IMR-90 (cell line): Measurements from ENCODE around the gene RPS15. TPM values are rescaled to one million over a fixed set of nuclear protein-coding genes. Genes with fewer than 3 reads are reported as not detected.

ENCODE experiments used
- ATAC-seq: fragments of 200-7000 bp; cut with Tn5 transposase; 2 replicates; pipeline ENCODE4 v1.9.1; 2020; ENCODE audit warnings: low read depth, mild to moderate bottlenecking, moderate library complexity
- BruUV-seq: library from RNA; stranded (reverse); fragments of 400-500 nt; replicated peaks from 2 replicates; lab custom pipeline; 2021; lab: Mats Ljungman, UMichigan
- CTCF ChIA-PET: fragments of 300-600 bp; formaldehyde crosslinking; extraction: SDS; loops from one replicate; lab custom pipeline; 2021; ENCODE audit warnings: antibody characterized with exemption; lab: Yijun Ruan, JAX
- POLR2A ChIA-PET: fragments of 300-600 bp; sonication (Branson Sonifier 250); formaldehyde crosslinking; loops from one replicate; lab custom pipeline; 2022; ENCODE audit warnings: antibody characterized with exemption; ENCODE audit not compliant: unreplicated experiment; lab: Charles Lee
- DNase-seq: peaks from one replicate; pipeline ENCODE4 v3.0.0; 2013
- H2AFZ ChIP-seq: replicated peaks from 2 replicates; pipeline ENCODE3; 2013; ENCODE audit warnings: low read length, mild to moderate bottlenecking; ENCODE audit not compliant: poor library complexity
- H2AK5ac ChIP-seq: 2 replicates; pipeline ENCODE4 v1.6.1; 2013; ENCODE audit warnings: low read depth, low read length, inconsistent platforms
- H2AK9ac ChIP-seq: replicated peaks from 2 replicates; pipeline ENCODE3; 2013; ENCODE audit warnings: mild to moderate bottlenecking, low read depth, low read length, moderate library complexity; ENCODE audit not compliant: poor library complexity
- H2BK120ac ChIP-seq: 2 replicates; pipeline ENCODE4 v1.6.1; 2013; ENCODE audit warnings: low read depth, low read length, inconsistent platforms
- H2BK15ac ChIP-seq: 3 replicates; pipeline ENCODE4 v1.6.1; 2013; ENCODE audit warnings: low read depth, low read length, inconsistent platforms
- H2BK20ac ChIP-seq: 2 replicates; pipeline ENCODE4 v1.6.1; 2013; ENCODE audit warnings: low read depth, mild to moderate bottlenecking, inconsistent platforms, low read length, moderate library complexity
- H2BK5ac ChIP-seq: 2 replicates; pipeline ENCODE4 v1.6.1; 2013; ENCODE audit warnings: mild to moderate bottlenecking, low read depth, low read length, inconsistent platforms; ENCODE audit not compliant: poor library complexity, severe bottlenecking
- H3K14ac ChIP-seq: replicated peaks from 2 replicates; pipeline ENCODE4 v1.6.1; 2013; ENCODE audit warnings: low read depth, low read length, inconsistent platforms
- H3K18ac ChIP-seq: 2 replicates; pipeline ENCODE4 v1.6.1; 2013; ENCODE audit warnings: low read depth, low read length, control low read depth
- H3K23ac ChIP-seq: 2 replicates; pipeline ENCODE4 v1.6.1; 2013; ENCODE audit warnings: low read depth, low read length, inconsistent platforms
- H3K27ac ChIP-seq: 2 replicates; pipeline ENCODE4 v1.5.1; 2013; ENCODE audit warnings: mild to moderate bottlenecking, control low read depth, low read length; ENCODE audit not compliant: insufficient read depth
- H3K27me3 ChIP-seq: 2 replicates; pipeline ENCODE4 v1.6.1; 2013; ENCODE audit warnings: low read length; ENCODE audit not compliant: control insufficient read depth, insufficient read depth
- H3K36me3 ChIP-seq: 2 replicates; pipeline ENCODE4 v1.6.1; 2013; ENCODE audit warnings: low read length, mixed read lengths; ENCODE audit not compliant: control insufficient read depth, insufficient read depth
- H3K4ac ChIP-seq: 2 replicates; pipeline ENCODE4 v1.6.1; 2013; ENCODE audit warnings: low read depth, low read length, inconsistent platforms
- H3K4me1 ChIP-seq: 2 replicates; pipeline ENCODE4 v1.6.1; 2013; ENCODE audit warnings: low read length, mixed read lengths; ENCODE audit not compliant: control insufficient read depth, insufficient read depth
- H3K4me2 ChIP-seq: 2 replicates; pipeline ENCODE4 v1.6.1; 2013; ENCODE audit warnings: low read depth, mild to moderate bottlenecking, control low read depth, low read length, moderate library complexity
- H3K4me3 ChIP-seq: 2 replicates; pipeline ENCODE4 v1.5.1; 2013; ENCODE audit warnings: low read depth, mild to moderate bottlenecking, control low read depth, low read length, moderate library complexity; ENCODE audit not compliant: insufficient read depth
- H3K56ac ChIP-seq: 2 replicates; pipeline ENCODE4 v1.6.1; 2013; ENCODE audit warnings: low read length, inconsistent platforms; ENCODE audit not compliant: insufficient read depth; ENCODE audit errors: extremely low read depth
- H3K79me1 ChIP-seq, 2 experiments: 2 replicates each; pipeline ENCODE4 v1.6.1; 2013; ENCODE audit warnings: low read length in 2 of 2, inconsistent platforms in 1 of 2, low read depth in 1 of 2
- H3K9ac ChIP-seq: 2 replicates; pipeline ENCODE4 v1.6.1; 2013; ENCODE audit warnings: low read depth, low read length, control low read depth
- H3K9me1 ChIP-seq: 2 replicates; pipeline ENCODE4 v1.6.1; 2013; ENCODE audit warnings: low read length, inconsistent platforms; ENCODE audit not compliant: insufficient read depth
- H3K9me3 ChIP-seq: 2 replicates; pipeline ENCODE4 v1.6.1; 2013; ENCODE audit warnings: low read length; ENCODE audit not compliant: control insufficient read depth, insufficient read depth
- H4K20me1 ChIP-seq: 2 replicates; pipeline ENCODE4 v1.6.1; 2013; ENCODE audit warnings: low read length, inconsistent platforms; ENCODE audit not compliant: insufficient read depth
- H4K5ac ChIP-seq: 2 replicates; pipeline ENCODE4 v1.6.1; 2013; ENCODE audit warnings: mild to moderate bottlenecking, low read depth, low read length, control low read depth
- H4K8ac ChIP-seq, 2 experiments: 2 replicates each; pipeline ENCODE4 v1.6.1; 2013; ENCODE audit warnings: low read depth in 2 of 2, low read length in 2 of 2, control low read depth in 1 of 2, inconsistent platforms in 1 of 2
- H4K91ac ChIP-seq: 2 replicates; pipeline ENCODE4 v1.6.1; 2013; ENCODE audit warnings: low read depth, low read length, inconsistent platforms; ENCODE audit not compliant: insufficient read depth
- BHLHE40 ChIP-seq: fragments of 150-350 bp; IDR thresholded peaks from 2 replicates; pipeline ENCODE4 v1.6.1; 2016; ENCODE audit warnings: mild to moderate bottlenecking, low read depth, low read length
- CEBPB ChIP-seq: IDR thresholded peaks from 2 replicates; pipeline ENCODE4 v1.6.1; 2012; ENCODE audit warnings: low read depth, low read length, improper control_type of control experiment
- CHD1 ChIP-seq: IDR thresholded peaks from 2 replicates; pipeline ENCODE4 v1.6.1; 2012; ENCODE audit warnings: low read depth, low read length, improper control_type of control experiment
- ELK1 ChIP-seq: fragments of 150-350 bp; IDR thresholded peaks from 2 replicates; pipeline ENCODE4 v1.6.1; 2016; ENCODE audit warnings: low read depth, mild to moderate bottlenecking, low read length, moderate library complexity, borderline replicate concordance
- FOS ChIP-seq: fragments of 150-350 bp; IDR thresholded peaks from 2 replicates; pipeline ENCODE4 v1.6.1; 2016; ENCODE audit warnings: low read depth, low read length
- MAFK ChIP-seq: IDR thresholded peaks from 2 replicates; pipeline ENCODE4 v1.6.1; 2012; ENCODE audit warnings: low read depth, low read length, improper control_type of control experiment
- MAZ ChIP-seq: IDR thresholded peaks from 2 replicates; pipeline ENCODE4 v1.6.1; 2012; ENCODE audit warnings: low read depth, mild to moderate bottlenecking, low read length, improper control_type of control experiment, moderate library complexity, borderline replicate concordance
- MXI1 ChIP-seq: IDR thresholded peaks from 2 replicates; pipeline ENCODE4 v1.6.1; 2012; ENCODE audit warnings: low read depth, mild to moderate bottlenecking, low read length, moderate library complexity, borderline replicate concordance
- NFE2L2 ChIP-seq: fragments of 150-350 bp; IDR thresholded peaks from 2 replicates; pipeline ENCODE4 v1.6.1; 2016; ENCODE audit warnings: low read depth, mild to moderate bottlenecking, low read length
- POLR2A ChIP-seq: IDR thresholded peaks from 2 replicates; pipeline ENCODE4 v1.6.1; 2012; ENCODE audit warnings: mild to moderate bottlenecking, low read depth, low read length
- RAD21 ChIP-seq: IDR thresholded peaks from 2 replicates; pipeline ENCODE4 v1.6.1; 2012; ENCODE audit warnings: low read length, improper control_type of control experiment
- RCOR1 ChIP-seq: IDR thresholded peaks from 2 replicates; pipeline ENCODE4 v1.6.1; 2012; ENCODE audit warnings: mild to moderate bottlenecking, low read length, improper control_type of control experiment; ENCODE audit not compliant: insufficient replicate concordance
- RFX5 ChIP-seq: IDR thresholded peaks from 2 replicates; pipeline ENCODE4 v1.8.0; 2012; ENCODE audit warnings: low read depth, mild to moderate bottlenecking, low read length, moderate library complexity
- SMC3 ChIP-seq: fragments of 150-350 bp; IDR thresholded peaks from 2 replicates; pipeline ENCODE4 v1.6.1; 2016; ENCODE audit warnings: low read depth, mild to moderate bottlenecking, antibody characterized with exemption, low read length, moderate library complexity
- USF2 ChIP-seq: fragments of 150-350 bp; IDR thresholded peaks from 2 replicates; pipeline ENCODE4 v1.6.1; 2017; ENCODE audit warnings: mild to moderate bottlenecking, antibody characterized with exemption, low read length, low read depth
- WGBS, 2 experiments: methylation state at CpG; one replicate each; pipeline versions ENCODE4 v1.1.5 to v1.1.7; 2013; ENCODE audit warnings: missing lambda C conversion rate in 2 of 2; ENCODE audit not compliant: insufficient read length in 1 of 2; ENCODE audit errors: extremely low coverage in 2 of 2; 5-methylcytosine and 5-hydroxymethylcytosine counted together
- dilution Hi-C: fragments of 300-500 bp; cut with HindIII; formaldehyde crosslinking; loops from one replicate; pipeline ENCODE4 v1.14.3; 2018; ENCODE audit warnings: low sequenced_read_pairs; ENCODE audit not compliant: unreplicated experiment
- in situ Hi-C: fragments of 300-500 bp; cut with MboI; formaldehyde crosslinking; loops from 3 replicates; pipeline ENCODE4 v1.14.3; 2019; ENCODE audit warnings: low sequenced_read_pairs, inconsistent platforms, mixed read lengths
- intact Hi-C: fragments of 100-400 bp; cut with micrococcal nuclease; formaldehyde crosslinking; loops from 2 replicates; pipeline ENCODE4 v1.10.0; 2022
- polyA plus RNA-seq, 3 experiments: library from polyadenylated mRNA; depleted of rRNA; stranded (reverse); fragments of >200 nt; gene quantifications; 2 replicates each; pipeline ENCODE4 v1.2.3, GENCODE V29; 2012; ENCODE audit warnings: low replicate concordance in 1 of 3
- total RNA-seq: library from RNA; depleted of rRNA; stranded (reverse); fragments of >200 nt; gene quantifications from 2 replicates; pipeline ENCODE4 v1.2.3, GENCODE V29; 2012
- TF ChIP-seq, protein P1 (sequence below): conservative IDR thresholded peaks from 2 replicates; pipeline ENCODE4 v1.5.1; 2012; ENCODE audit warnings: mild to moderate bottlenecking, low read depth, low read length, improper control_type of control experiment

Gene RPS15
- total and polyA plus RNA-seq, 2 of the 4 experiments (the other 2 are of a cell fraction), result 1,179 to 1,855 TPM

DNA sequence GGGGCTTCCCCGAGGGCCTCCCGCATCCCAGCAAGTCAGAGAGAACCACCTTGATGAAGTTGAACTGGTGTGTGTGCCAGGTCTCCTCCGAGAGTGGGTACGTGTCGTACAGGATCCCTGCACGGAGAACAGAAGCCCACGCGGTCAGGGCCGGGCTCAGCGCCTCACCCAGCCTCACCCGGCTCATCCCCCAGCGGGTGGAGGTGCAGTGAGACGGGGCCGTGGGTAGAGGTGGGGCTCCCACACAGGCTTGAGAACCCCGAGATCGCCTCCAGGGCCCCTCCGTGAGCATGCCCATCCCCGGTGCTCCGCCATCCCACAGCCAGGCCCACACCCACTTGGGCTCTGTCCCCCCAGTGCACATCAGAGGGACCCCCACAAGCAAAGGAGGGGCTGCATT lies 39.1 kb upstream of the RPS15 start:
- H3K4me3 ChIP-seq, result no peak overlapping the region

More for the DNA sequence above, 39.1 kb upstream of the RPS15 start:
- in situ Hi-C loops (no loop called here), dilution Hi-C loops (no loop called here), intact Hi-C loops (no loop called here)
- no peak for ATAC-seq
- no peak overlapping the region for H3K4ac ChIP-seq
- no peak overlapping the region for H2BK15ac ChIP-seq
- H2AFZ ChIP-seq, result no peak overlapping the region
- no peak overlapping the region for H2AK5ac ChIP-seq
- no peak overlapping the region for H3K9ac ChIP-seq
- H3K18ac ChIP-seq, result no peak overlapping the region
- no peaks in the 10 kb centered on the region for H3K27me3 ChIP-seq
- no peaks in the 10 kb centered on the region for H3K9me1 ChIP-seq
- DNase-seq, result no peak
- H3K27ac ChIP-seq, result no peak overlapping the region
- BruUV-seq, result no TSS peak
- H4K8ac ChIP-seq, result no peak overlapping the region
- CTCF ChIA-PET, result no interaction called here
- no peak overlapping the region for H3K14ac ChIP-seq
- no peak for TF ChIP-seq USF2
- TF ChIP-seq FOS, result no peak
- no peak for TF ChIP-seq MAFK
- no peak for TF ChIP-seq RAD21
- no peak for TF ChIP-seq SMC3
- TF ChIP-seq BHLHE40, result no peak
- no peak for TF ChIP-seq ELK1
- no peak for TF ChIP-seq RFX5
- TF ChIP-seq RCOR1, result no peak
- TF ChIP-seq CEBPB, result no peak
- TF ChIP-seq CHD1, result no peak
- TF ChIP-seq MAZ, result no peak
- TF ChIP-seq NFE2L2, result no peak
- TF ChIP-seq, protein P1, sequence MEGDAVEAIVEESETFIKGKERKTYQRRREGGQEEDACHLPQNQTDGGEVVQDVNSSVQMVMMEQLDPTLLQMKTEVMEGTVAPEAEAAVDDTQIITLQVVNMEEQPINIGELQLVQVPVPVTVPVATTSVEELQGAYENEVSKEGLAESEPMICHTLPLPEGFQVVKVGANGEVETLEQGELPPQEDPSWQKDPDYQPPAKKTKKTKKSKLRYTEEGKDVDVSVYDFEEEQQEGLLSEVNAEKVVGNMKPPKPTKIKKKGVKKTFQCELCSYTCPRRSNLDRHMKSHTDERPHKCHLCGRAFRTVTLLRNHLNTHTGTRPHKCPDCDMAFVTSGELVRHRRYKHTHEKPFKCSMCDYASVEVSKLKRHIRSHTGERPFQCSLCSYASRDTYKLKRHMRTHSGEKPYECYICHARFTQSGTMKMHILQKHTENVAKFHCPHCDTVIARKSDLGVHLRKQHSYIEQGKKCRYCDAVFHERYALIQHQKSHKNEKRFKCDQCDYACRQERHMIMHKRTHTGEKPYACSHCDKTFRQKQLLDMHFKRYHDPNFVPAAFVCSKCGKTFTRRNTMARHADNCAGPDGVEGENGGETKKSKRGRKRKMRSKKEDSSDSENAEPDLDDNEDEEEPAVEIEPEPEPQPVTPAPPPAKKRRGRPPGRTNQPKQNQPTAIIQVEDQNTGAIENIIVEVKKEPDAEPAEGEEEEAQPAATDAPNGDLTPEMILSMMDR, result no peak
- no peak for TF ChIP-seq MXI1
- TF ChIP-seq POLR2A, result no peak
- no peak overlapping the region for H4K5ac ChIP-seq
- no peak overlapping the region for H3K56ac ChIP-seq
- H2BK20ac ChIP-seq, result no peak overlapping the region
- WGBS, 2 experiments, result 94% methylated on average over 9 of the region's 19 CpGs; no CpG with 5 or more reads in 1 of the 2 experiments
- H4K91ac ChIP-seq, result no peak overlapping the region
- H3K23ac ChIP-seq, result no peak overlapping the region
- no peak overlapping the region for H3K4me2 ChIP-seq
- H3K79me1 ChIP-seq, result peaks cover 0 to 10% of the 10 kb centered on the region in 2 experiments; a peak in 3 of 4 replicates
- peaks cover 3% of the 10 kb centered on the region; the same call in 1 of the 2 replicates for H3K36me3 ChIP-seq
- no peaks in the 10 kb centered on the region for H4K20me1 ChIP-seq
- H3K4me1 ChIP-seq, result peaks cover 6% of the 10 kb centered on the region
- peak overlapping the region; percentile 9 for H2AK9ac ChIP-seq
- H2BK120ac ChIP-seq, result no peak overlapping the region
- no peaks in the 10 kb centered on the region for H3K9me3 ChIP-seq
- POLR2A ChIA-PET, result no interaction called here
- H2BK5ac ChIP-seq, result no peak overlapping the region
